NT2/D1 (cell line): ENCODE data around the gene CELF3.

Experiments used
- YY1 ChIP-seq: IDR thresholded peaks from 2 replicates; pipeline ENCODE4 v1.6.1; 2011; ENCODE audit not compliant: insufficient read length, insufficient read depth
- ZNF274 ChIP-seq: IDR thresholded peaks from 2 replicates; pipeline ENCODE4 v1.6.1; 2011; ENCODE audit warnings: mild to moderate bottlenecking, low read depth, low read length

- TF ChIP-seq YY1: no peak
- TF ChIP-seq ZNF274: no peak
Measured at GRCh38 chr1:151756291-151756690, 39.7 kb upstream of the CELF3 start.
